Lower lobe of right lung (tissue), 2 donors: ENCODE measurements around the gene RAP1GAP. TPM values are rescaled to one million over a fixed set of nuclear protein-coding genes. Genes with fewer than 3 reads are reported as not detected.
"Not testable (repeated sequence)": the region's sequence is repeated elsewhere in the genome, so short reads cannot be mapped to it uniquely, and the experiment has no call there.

ENCODE experiments used
- ATAC-seq, 2 donors: fragments of 200-7000 bp; cut with Tn5 transposase; one replicate each; pipeline ENCODE4 v1.9.1; 2020 to 2022; ENCODE audit warnings: mild to moderate bottlenecking in 2 of 2, moderate library complexity in 2 of 2
- DNase-seq: peaks from one replicate; pipeline ENCODE4 v3.0.0-alpha.2; 2020
- H3K27ac ChIP-seq: fragments of 200-600 bp; one replicate; pipeline ENCODE4 v1.8.0; 2022
- H3K27me3 ChIP-seq: fragments of 200-600 bp; one replicate; pipeline ENCODE4 v1.8.0; 2022; ENCODE audit warnings: low read depth
- H3K36me3 ChIP-seq: fragments of 200-600 bp; one replicate; pipeline ENCODE4 v1.8.0; 2022; ENCODE audit warnings: mild to moderate bottlenecking
- H3K4me1 ChIP-seq: fragments of 200-600 bp; one replicate; pipeline ENCODE4 v1.8.0; 2022
- H3K4me3 ChIP-seq: fragments of 200-600 bp; one replicate; pipeline ENCODE4 v1.8.0; 2022; ENCODE audit warnings: mild to moderate bottlenecking
- H3K9me3 ChIP-seq: fragments of 200-600 bp; one replicate; pipeline ENCODE4 v1.8.0; 2022
- CTCF ChIP-seq: fragments of 200-600 bp; IDR thresholded peaks from one replicate; pipeline ENCODE4 v1.8.0; 2022; ENCODE audit warnings: antibody characterized with exemption, mild to moderate bottlenecking
- intact Hi-C: fragments of 100-400 bp; cut with DNase I; formaldehyde crosslinking; loops from one replicate; pipeline ENCODE4 v1.11.0; 2022
- total RNA-seq: library from RNA; stranded (reverse); fragmentation: NEBNext Ultra II Directional; extraction: Animal tissue kit (Norgen Biotek cat#: 25700); gene quantifications from one replicate; pipeline ENCODE4 v1.2.1, GENCODE V29; 2021
- donor health status: DM: no; HTN: yes; CAD: no; lungs with severe emphysema.

Gene RAP1GAP
- total RNA-seq, 1 donor from 2014 or later: 33.7 TPM

- no peak for TF ChIP-seq CTCF
- DNase-seq (no peak), ATAC-seq (no peak)
- H3K9me3 ChIP-seq: no peaks in the 10 kb centered on the region
- H3K27ac ChIP-seq: no peak overlapping the region
- H3K27me3 ChIP-seq: no peaks in the 10 kb centered on the region
- peaks cover 5% of the 10 kb centered on the region for H3K4me1 ChIP-seq
- intact Hi-C loops: no loop called here
- no peak overlapping the region for H3K4me3 ChIP-seq
- H3K36me3 ChIP-seq: peaks cover 3% of the 10 kb centered on the region
These were observed 100.3 kb downstream of the RAP1GAP start for GRCh38 chr1:21568809-21569385.

- no peak for TF ChIP-seq CTCF
- no peak for ATAC-seq
These were observed 101.0 kb downstream of the RAP1GAP start for GRCh38 chr1:21568006-21568746.

GRCh38 chr1:21567241-21568005 is 101.7 kb downstream of the RAP1GAP start:
- no peak overlapping the region for H3K4me3 ChIP-seq
- H3K27me3 ChIP-seq: no peaks in the 10 kb centered on the region
- no peaks in the 10 kb centered on the region for H3K4me1 ChIP-seq
- ATAC-seq (no peak), DNase-seq (no peak)
- intact Hi-C loops: no loop called here
- H3K27ac ChIP-seq: no peak overlapping the region
- H3K9me3 ChIP-seq: no peaks in the 10 kb centered on the region
- H3K36me3 ChIP-seq: peaks cover 3% of the 10 kb centered on the region
- TF ChIP-seq CTCF: no peak

More at GRCh38 chr1:21568006-21568746, 101.0 kb downstream of the RAP1GAP start:
- no peaks in the 10 kb centered on the region for H3K9me3 ChIP-seq
- no peaks in the 10 kb centered on the region for H3K4me1 ChIP-seq
- peaks cover 3% of the 10 kb centered on the region for H3K36me3 ChIP-seq
- no peak overlapping the region for H3K27ac ChIP-seq
- no peak overlapping the region for H3K4me3 ChIP-seq
- H3K27me3 ChIP-seq: no peaks in the 10 kb centered on the region
- intact Hi-C loops: no loop called here
- DNase-seq: no peak

GRCh38 chr1:21566361-21566760 is 102.8 kb downstream of the RAP1GAP start:
- H3K4me3 ChIP-seq, ATAC-seq, H3K9me3 ChIP-seq, H3K36me3 ChIP-seq, H3K27me3 ChIP-seq, DNase-seq, H3K27ac ChIP-seq, H3K4me1 ChIP-seq, intact Hi-C loops: not testable (repeated sequence)

GRCh38 chr1:21565285-21565684 is 103.9 kb downstream of the RAP1GAP start:
- Histone ChIP-seq H3K36me3 (peaks cover 3% of the 10 kb centered on the region), H3K4me1 (no peaks in the 10 kb centered on the region), H3K27me3 (no peaks in the 10 kb centered on the region), H3K4me3 (no peak overlapping the region), H3K27ac (no peak overlapping the region), H3K9me3 (no peaks in the 10 kb centered on the region)
- intact Hi-C loops: no loop called here
- ATAC-seq: no peak
- no peak for TF ChIP-seq CTCF
- DNase-seq: no peak
